ENCODE results near the gene CBX6.

CBX6 gene

DNA sequence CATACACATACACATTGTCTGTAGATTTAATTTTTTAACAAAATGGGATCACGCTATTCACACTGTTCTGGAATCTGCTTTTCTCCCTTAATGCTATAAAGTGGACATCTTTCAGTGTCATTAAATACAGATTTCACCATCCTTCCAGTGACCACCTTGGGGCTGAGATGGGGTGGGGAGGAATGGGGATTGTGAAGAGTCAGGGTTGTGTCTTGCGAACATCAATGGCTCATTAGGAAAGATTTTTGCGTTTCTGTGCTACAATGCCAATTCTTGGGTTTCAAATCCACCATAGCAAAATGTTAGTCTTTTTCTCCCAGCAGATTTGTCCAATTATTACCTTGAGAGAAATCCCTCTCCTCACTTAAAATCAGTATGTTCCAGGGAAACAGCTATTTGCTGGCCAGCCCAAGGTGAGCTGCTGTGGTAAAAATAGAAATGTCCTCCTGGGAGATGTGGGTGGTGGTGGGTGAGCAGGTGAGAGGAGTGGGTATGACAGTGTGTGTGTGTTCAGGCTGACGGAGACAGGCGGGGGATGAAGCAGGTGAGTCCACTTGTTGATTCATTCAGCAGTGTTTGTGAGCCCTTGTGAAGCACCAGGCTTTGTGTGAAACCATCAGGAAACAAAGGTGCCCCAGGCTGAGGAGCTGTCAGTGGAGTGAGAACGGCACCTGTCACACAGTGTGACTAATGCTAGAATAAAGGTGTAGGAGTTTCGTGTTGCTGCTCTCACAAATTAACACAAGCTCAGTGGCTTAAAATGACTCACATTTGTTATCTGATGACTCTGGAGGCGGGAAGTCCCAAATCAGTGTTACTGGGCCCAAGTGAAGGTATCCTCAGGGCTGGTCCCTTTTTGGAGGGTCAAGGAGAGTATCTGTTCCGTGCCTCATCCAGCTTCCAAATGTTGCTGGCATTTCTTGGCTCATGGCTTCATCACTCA is 1.7 kb upstream of the CBX6 start:
- DNase-seq (ENCODE audit: low spot score) = no peak

DNA sequence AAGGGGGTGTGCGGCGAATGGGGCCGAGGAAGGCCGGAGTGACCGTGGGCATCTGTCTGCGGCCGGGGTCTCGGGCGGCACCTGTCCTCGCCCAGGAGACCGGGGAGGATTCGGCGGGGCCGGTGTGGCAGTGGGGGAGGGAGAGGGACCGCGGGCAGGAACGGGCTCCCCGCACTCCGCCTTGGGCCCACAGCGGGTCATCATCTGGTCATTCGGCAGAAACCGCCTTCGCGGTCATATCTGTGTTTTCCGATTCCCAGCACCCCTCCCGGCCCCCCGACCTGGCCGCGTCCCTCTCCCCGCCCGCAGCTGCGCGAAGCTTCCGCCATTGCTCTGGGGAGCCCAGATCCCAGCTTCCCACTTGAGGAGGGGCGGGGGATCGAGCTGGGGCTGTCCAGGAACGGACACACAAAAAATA is 824 bp upstream of the CBX6 start:
- DNase-seq (ENCODE audit: low spot score) = peak; percentile 64

DNA sequence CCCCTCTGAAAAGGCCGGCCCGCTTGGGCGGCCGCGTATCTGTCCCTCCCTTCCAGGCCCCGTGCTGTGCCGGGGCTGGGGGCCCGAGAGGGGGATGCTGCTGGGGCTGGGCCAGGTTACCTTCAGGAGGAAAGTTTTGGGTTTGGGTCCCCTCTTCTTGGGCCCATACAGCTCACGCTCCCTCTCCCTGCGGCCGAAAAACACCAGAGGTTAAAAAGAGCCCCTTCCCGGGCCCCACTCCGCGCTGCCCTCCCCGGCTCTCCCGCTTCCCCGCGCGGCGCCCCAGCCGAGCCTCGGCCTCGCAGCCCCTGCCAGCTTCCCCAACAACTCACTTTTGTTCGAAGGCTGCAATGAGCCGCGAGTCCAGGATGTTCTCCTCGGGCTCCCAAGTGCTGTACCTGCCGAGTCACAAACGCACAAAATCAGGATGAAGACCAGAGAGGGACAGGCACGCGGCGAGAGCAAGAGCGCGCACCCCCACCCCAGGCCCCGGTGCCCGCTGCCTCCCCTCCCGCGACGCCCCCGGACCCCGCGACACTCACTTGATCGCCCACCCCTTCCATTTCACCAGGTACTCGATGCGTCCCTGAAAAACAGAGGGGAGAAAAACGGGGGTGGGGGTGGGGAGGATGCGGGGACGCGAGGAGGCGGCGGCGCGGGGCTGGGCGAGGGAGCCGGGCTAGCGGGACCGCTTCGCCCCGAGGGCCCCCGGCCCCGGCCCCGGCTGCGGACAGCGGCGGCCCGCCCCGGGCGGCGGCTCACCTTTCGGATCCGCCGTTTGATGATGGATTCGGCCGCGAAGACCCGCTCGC is 450 bp downstream of the CBX6 start:
- no peak for DNase-seq (ENCODE audit: low spot score)

DNA sequence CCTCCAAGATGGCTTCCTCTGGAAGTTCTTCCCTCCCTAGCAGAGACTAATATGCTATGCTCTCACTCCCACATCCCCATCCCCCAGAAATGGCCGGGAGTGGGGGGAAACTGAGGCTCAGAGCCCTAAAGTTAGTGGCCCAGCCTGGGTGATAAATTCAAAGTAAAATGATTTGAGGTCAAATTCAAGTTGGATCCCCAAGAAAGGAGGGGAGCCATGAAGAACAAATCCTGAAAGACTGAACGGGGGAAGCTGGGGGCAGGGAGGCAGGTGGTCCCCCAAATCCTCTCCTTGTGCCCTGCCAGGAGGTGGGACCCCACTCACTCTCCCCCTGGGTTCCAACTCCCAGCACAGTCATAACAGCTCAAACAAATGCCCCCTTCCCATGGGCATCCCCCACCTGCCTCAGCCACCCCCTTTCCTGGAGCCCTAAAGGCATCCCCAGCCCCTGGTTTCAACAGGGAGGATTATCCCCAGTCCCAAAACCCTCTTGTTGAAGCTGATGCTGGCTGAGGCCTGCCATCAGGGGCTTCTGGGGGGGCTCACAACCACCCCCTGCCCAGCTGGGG is 1.1 kb downstream of the CBX6 start:
- DNase-seq (ENCODE audit: low spot score) = no peak

DNA sequence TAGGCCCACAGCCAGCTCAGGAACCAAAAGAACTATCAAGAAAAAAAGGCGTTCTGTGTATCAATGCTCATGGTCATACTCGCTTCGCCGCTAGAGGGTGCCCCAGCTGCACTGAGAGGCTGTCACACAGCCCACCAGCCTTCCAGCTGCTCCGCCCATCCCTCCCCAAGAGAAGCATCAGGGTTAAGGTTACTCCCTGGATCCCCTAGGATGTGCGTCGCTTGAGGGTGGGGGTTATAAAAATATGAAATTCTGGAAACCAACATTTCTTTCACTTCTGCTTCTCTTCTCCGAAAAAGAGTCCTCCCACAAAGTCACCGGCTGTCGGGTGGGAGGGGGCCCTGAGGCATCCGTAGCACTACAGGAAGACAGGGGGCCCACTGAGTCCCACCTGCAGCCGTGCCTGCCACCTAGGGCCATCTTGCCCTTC is 1.7 kb downstream of the CBX6 start:
- DNase-seq (ENCODE audit: low spot score) = peak; percentile 79

DNA sequence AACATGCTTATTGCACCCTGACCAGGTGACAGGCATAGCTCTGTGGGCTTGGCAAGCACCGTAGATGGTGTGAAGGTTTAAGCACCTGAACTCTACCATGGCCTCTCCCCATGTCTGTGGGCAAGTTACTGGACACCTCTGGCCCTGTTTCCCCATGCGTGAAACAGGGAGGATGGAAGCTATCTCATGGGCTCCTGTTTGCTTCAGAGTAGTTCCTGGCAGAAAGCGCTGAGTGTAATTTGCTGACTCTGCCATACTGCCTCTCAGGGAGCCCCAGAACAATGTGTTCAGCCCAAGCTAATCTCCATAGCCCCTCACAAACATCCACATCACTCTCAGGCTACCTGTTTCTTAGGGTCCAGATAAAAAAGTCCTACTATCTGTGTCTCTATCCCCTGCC is 2.4 kb downstream of the CBX6 start:
- no peak for DNase-seq (ENCODE audit: low spot score)

DNA sequence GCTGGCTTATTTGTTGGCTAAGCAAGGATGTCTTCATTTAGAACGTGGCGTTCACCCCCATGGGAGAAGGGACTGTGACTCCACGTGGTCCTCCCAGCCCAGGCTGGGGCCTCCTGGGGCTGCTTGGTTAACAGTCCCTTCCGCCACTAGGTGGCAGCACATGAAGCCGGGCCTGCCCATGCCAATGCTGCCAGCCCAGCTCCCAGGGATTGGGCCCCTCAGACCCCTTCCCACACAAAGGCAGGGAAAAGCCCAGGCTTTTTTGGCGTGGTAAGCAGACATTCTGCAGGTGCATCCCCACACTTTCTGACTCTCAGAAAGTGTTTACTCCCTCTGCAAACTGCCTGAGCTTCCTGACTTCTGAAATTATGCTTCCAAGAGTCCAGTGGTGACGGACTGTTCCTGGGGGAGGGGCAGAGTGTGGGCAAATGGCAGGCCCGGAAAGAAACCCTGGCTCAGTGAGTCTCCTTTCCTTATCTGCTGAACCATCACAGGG is 3.1 kb downstream of the CBX6 start:
- DNase-seq (ENCODE audit: low spot score) = peak; percentile 57

DNA sequence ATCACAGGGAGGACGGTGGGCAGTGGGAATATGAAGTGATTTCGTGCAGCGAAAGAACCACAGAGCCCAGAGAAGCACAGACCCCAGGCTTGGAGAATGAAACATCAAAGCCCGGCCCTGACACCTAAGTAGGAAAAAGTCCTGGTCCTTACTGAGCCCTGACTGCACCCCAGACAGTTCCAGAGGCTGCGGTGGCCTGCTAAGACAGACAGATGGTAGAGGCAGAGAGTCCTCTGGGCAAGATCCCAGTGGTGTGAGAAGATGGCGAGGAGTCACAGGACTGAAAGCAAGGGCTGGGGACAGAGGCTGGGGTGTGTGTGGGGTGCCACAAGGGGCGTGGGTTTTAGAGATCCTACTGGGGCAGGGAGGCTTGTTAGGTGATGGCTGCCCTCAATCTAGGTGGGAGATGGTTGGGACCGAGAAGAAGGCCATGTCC is 3.7 kb downstream of the CBX6 start:
- no peak for DNase-seq (ENCODE audit: low spot score)

DNA sequence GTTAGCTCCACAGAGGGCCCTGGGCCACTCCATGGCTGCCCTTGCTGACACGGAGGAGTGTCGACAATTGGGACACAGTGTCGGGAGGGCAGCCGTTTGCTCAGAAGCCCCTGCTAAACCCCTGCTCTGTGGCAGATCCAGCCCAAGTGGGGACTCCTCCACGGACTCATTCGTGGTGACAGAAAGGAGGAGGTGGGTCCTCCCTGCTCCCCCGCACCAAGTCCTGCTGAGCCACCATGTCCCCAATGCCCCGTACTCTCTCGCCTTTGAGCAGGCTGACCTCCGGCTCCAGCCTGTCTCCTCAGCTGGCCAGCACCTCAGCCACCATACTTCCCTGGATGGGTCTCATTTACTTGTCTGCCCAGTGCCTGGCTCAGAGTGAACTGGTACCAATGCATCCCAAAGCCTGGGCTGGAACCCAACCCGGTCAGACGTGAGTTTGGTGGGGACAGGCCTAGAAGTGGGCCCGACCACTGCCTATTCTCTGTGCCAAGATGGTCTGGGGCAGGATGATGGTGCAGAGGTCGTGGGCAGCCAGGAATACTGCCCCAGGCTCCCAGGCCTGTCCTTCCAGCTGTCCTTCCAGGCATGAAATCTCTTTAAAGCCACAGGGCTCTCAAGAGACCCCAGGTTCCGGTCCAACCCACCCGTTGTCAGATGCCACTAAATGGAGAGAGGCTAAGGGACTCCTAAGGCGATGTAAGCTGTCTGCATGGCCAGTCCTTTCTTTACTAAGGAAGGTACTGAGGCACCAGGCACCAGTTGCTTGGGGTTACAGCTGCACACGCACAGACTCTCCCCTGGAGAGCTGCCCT is 4.3 kb downstream of the CBX6 start:
- DNase-seq (ENCODE audit: low spot score) = no peak

DNA sequence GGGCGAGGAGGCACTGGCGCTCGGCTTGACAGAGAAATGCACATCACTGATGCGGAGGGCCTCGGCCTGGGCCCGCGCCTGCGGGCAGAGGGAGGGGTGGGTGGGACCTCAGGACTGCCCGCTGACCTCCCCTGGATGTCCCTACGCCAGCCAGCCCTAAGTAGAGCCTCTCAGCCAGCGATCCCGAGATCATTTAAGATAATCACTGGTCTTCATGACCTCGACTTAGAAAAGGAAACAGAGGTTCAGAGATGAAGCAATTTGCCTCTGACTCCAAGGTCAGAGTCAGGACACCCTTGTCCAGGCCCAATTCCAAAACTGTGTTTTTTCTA is 4.9 kb downstream of the CBX6 start:
- no peak for DNase-seq (ENCODE audit: low spot score)

DNA sequence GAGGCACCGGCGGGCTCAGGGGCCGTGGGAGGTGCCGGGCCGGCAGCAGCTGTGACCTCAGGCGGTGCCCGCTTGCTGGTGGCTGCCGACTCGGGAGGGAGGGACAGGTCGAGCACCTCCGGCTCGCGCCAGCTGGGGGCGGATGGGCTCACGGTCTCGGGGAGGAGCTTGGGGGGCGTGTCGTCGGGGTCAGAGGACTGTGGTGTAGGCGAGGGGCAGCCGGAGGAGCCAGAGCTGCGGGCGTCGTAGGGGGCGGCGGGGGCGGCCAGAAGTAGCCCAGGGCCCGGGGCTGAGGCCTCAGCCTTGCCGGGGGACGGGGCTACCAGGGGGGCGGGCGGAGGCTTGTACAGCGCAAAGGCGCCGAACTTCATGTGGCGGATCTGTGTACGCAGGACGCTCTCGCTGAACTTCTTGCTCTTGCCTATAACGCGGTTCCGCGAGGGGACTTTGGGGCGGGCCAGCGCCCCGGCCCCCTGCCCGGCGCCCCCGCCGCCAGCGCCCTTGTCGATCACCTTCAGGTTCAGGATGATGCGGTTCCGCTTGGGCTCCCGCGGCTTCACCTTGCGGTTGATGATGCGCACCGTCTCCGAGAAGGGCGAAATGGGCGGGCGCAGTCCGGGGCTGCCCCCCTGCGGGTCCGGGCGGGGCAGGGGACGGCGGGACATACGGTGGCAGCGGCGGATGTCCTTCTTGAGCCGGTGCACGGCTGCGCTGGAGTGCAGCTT is 5.5 kb downstream of the CBX6 start:
- DNase-seq (ENCODE audit: low spot score) = no peak

DNA sequence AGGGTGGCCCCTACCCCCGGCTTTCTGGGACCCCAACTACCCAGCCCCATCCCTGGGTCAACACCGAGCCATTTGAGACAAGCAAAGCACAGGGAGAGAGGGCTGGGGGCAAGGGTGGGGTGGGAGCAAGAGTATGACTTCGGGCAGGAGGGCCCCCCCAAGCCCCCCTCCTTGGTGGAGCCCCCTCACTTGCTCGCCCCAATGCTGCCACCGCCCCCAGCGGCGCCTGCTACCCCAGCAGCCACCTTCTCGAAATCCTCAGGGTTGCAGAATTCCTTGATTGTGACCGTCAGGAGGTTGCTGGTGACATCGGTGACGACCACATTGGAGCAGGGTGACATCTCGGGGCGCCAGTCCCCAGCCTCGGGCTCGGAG is 6.0 kb downstream of the CBX6 start:
- no peak for DNase-seq (ENCODE audit: low spot score)

DNA sequence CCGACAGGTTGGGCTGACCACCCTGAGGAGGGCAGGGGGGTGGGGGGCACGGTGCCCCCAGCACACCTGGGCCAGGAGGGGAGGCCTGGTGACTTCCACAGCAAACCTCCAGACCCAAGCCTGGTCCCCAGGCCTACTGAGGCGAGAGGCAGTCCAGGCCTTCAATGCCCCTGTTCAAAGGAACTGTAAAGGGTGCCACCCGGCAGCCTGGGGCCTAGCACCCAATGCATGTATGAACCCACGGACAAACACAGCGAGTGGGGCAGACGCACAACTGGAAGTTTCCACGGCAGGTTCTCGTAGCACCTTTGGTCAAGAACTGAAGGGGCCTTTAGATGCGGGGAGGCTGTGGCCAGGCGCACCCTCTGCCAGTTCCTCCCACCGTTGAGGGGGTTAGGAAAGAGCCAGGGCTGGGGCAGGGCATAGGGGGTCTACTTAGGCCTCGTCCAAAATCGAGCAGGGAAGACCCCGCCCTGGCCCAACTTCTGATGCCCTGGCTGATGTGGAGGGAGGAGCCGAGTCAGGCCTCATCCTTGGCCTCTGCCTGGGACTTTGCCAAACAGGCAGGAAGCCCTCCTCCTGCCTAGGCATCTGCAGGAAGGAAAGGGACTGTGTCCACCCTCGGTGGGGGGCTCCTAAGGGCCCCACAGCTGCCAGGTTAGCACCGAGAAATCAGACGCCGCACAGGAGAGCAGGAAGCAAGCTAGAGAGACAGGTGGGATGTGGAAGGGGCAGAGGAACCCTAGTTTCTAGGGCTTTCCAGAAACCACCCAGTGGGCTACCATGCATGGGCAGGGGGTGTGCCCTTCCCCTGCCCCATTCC is 6.6 kb downstream of the CBX6 start:
- no peak for DNase-seq (ENCODE audit: low spot score)

DNA sequence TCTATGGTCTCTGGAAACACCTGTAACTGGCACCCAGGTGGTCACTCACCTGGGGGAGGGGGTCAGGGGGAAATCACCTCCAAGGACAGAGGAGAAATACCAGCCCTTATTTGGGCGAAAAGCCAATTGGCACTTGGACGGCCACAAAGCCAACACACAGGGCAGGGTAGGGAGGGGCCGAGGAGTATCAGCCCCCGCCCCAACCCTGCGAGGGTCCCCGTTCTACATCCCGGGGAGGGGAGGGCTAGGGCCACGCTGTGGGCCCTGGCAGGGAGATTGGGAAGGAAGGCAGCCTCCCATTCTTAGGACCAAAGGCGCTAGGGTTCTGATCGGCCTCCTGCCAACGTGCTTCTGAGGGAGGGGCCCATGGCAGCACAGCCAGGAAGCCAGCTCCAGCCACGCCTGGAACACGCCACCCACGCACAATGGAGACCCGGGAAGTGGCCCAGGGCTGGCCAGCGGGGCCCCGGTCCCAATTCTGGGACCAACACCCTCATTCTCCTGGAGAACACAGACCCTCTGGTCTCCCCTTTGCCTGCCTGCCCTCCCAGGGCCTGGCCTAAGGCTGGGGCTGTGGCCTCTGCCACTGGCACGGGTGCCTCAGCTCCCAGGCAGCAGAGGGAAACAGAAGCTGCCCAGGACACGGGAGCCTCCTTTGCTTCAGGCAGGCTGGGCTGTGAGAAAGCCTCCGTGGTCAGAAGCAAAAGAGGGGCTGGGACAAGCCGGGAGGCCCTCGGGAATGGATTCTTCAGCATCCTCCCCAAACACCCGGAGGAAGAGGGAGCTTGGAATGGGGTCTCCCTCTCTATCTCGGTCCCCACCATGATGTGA is 7.4 kb downstream of the CBX6 start:
- no peak for DNase-seq (ENCODE audit: low spot score)

DNA sequence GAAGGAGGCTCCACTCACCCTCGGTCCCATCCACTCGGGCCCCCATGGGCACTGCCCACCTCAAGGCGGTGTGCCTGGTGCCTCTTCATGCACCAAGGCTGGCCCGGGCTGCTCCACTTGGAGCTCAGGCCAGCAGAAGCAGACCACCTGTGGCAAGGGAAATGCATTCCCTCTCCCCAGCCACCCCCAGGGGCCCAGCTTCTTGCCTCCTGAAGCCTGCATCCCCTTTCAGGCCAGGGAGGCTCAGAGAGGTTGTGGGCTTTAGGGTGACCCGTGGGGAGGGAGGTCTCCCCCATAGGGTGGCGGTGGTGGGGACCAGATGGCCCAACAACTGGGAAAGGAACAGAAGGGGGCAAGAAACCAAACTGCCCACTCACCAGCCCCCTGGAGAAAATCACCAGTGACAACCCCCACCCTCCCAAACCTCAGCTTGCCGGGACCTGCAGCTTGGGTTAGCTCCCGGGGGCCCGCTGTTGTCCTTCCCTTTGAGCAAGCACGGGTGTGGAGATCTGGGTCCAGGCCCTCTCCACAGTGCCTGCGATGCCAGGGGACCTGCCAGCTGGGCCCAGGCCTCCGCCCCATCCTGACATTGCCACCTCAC is 8.4 kb downstream of the CBX6 start:
- no peak for DNase-seq (ENCODE audit: low spot score)

DNA sequence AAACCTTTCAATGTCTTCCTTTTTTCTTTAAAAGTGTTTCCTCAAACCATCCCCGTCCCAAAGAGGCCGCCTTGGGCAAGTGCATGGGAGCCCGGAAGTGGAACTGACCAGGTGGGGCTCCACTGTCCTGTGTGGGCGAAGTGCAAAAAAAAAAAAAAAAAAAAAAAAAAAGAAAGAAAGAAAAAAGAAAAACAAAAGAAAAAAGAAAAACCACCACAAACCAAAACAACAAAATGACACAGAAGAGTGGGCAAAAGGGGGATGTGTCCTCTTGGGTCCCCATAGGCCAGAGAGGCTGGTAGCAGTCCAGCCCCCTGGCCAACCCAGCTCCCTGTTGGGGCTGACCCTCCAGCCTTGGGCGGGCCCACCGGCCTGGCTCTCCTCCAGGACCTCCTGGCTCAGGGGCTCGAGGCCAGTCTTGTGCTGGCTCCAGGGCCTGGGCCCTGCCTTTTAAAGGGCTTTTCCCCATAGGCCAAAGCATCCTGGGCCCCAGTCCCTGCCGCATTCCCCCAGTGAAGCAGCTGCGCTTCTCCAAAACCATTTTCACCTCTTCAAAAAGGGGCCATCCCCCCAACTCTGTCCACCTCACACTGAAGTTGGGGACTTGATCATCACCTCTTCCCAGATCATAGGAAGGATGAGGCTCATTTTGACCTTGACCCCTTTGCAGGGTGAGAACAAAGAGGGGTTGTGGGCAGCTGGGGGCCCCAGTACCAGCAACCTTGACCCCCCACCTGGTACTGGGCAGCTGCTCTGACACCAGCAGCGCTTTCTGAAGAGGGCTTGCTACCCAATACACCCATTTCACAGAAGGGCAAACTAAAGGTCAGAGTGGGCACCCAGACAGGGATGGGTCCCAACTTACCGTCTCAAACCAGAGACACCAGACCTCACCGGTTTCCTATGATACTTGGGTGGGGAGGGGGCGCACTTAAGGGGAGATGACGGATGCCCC is 9.4 kb downstream of the CBX6 start:
- DNase-seq (ENCODE audit: low spot score) = no peak

DNA sequence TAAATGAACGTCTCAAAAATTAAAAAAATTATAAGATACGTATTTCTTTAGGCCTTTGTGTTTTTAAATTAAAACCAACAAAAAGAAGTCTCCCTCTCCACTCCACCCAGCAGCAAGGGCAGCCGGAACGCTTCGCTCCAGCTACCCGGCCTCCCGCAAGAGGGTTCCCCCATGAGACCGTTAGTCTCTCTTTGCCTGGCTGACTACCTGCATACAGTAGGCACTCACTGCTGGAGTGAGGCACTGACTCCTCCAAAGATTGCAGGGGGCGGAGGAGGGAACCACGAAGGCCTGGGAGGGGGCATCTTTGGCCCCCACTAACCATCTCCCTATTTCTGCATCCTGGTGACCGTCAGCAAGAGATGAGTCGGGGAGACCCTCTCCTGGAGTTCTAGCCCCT is 10.1 kb downstream of the CBX6 start:
- DNase-seq (ENCODE audit: low spot score) = no peak

Data from putamen (tissue), 1 donor.